Effector CD4-positive, alpha-beta T cell (primary cell): ENCODE data around the gene ANKRD9.

Experiments
- DNase-seq: peaks from one replicate; pipeline ENCODE4 v3.0.0-alpha.2; 2020

Gene ANKRD9

DNA sequence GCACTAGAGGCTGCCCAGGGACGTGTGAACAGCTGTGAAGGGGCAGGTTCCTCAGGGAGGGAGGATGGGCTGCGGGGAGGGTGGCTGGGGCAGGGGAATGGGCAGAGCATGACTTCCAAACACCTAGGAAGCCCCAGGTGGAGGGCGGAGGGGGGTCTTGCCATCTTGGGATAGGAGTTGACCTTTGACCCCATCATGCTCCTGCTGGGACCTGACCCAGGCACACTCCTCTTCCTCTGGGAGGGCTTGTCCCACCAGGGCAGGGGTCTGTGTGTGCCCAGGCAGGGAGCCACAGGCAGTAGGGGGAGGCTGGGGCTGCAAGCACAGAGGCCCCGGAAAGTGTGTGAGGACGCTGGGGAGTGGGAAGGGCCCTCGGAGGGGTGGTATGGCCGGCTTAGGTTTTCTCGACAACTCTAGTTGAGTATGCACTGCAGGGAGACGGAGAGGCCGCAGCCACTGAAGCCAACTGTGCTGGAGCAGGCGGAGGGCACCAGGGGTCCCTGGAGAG lies 3.3 kb upstream of the ANKRD9 start:
- no peak for DNase-seq

DNA sequence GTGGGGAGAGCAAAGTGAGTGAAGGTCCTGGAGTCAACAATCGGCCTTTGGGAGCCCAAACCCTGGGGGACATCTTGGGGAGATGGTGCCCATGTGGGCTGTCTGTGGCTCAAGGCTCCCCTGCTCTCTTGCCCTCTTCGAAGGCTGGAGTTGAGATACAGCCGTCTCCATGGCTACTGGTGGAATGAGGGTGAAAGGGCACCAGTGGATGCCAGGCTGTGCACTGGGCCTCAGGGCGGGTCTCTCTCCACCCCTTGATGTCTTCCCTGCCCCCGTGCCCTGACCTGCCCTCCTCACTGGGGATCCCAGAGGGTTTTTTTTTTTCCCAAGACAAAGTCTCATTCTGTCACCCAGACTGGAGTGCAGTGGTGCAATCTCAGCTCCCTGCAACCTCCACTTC lies 2.0 kb upstream of the ANKRD9 start:
- no peak for DNase-seq

DNA sequence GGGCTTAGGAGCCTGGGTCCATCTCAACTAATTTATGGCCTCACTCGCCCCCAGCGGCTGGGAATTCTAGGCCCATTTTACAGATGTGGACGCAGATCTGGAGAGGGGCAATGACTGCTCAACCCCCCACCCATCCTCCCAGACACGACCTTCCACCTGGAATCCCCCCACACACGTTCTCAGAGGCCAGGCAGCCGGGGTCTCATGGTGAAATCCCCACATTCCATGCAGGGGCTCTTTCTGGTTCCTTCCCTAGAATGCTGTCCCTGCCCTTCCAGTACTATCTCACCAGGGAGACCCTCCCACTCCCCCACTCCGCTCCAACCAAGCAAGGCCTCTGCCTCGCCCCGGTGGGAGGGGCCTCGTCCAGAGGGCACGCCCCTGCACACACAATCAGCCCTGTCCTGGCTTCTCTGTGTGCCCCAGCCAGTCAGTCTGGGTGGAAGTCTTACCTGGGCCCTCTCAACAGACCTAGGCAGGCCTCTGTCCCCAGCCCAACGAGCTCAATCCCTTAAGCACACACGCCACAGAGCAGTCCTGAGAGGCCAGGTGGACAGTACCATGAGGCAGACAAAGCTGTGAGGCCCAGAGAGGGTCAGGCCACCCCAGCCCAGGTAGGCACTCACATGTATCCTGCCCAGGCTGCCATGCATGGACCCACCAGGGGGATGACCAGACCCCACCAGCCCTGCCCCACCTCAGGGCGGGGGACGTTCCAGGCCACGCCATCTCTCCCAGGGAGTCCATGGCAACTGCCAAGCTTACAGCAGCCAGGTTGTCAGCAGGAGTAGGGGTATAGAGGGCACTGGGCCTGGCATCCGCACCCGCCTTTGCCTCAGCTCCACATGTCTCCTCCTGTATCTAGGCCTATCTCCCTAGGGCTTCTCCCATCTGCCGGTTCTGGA lies 1.3 kb upstream of the ANKRD9 start:
- no peak for DNase-seq

DNA sequence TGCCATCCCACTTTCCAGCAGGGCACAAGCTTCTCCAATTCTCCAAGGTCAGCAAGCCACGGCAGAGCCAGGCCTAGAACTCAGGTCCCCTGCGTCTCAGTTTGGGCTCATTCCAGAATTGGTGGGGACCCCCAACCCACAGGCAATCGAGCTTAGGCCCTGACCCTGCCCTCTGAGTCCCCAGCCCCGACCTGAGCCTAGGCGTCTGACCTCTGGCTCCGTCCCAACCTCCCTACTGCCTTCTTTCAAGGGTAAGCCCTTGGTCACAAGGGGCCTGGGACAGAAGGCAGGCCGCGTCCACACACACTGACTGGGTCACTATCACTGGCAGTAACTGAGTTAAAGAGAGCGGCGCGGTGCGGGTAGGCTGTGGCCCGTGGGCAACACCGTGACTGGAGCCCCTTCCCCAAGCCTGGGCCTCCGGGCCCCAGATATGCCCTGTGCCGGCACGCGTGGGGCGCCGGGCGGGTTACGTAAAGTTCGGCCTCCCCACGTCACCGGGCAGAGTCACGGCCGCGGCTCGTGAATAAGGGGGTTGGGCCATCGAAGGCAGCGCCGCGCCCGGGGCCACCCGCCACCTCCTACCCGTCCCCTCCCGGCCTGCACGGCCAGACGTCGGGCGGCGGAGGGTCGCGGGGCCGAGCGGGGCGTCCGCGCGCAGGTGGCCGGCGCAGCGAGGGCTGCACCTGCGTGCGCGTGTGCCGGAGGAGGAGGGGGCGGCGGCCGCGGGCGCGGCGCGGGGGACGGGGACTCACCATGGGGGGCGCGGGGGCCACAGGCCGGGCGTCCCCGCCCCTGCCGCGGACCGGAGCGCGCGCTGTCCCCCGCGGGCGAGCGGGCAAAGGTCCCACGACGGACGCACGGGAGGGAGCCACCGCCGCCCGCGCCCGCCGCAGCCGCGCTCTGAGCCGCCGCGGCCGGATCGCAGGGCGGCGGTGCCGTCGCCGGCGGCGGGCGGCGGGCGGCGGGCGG lies 516 bp downstream of the ANKRD9 start:
- peak; percentile 25 for DNase-seq

DNA sequence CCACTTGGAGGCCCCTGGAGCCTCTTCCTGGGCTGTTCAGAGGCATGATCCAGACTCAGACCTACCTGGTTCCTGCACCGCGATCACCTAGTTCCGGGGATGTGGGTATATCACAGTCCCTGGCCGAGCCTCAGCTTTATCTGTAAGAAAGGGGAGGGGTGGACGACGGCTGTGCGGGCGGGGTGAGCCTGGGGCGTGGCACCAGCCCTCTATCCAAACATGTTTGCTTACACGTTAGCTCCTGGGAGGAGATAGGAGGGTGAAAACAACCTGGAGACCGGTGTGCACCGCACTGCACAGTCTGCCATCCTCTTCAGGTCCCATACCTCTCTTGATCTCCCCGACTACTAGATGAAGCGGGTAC lies 1.2 kb downstream of the ANKRD9 start:
- DNase-seq: no peak

DNA sequence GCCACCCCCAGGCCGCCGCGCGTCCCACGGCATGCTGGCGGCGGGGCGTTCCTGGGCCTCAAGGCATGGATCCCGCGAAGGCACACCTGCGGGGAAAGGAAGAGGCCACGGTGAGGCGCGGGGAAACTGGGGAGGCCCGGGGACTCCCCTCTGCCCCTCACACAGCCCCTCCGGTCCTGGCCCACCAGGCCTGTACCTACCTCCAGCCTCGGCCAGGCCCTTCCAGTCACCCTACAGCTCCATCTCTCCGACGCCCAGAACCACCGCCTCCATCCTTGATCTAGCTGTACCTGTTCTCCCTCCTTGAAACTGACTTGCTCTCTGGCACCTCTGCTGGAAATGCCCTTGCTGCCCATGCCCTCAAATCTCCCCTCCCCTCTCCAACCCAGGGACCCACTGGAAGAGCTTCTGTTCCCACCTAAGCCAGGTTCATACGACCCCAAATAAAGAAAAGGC lies 1.7 kb downstream of the ANKRD9 start:
- no peak for DNase-seq

DNA sequence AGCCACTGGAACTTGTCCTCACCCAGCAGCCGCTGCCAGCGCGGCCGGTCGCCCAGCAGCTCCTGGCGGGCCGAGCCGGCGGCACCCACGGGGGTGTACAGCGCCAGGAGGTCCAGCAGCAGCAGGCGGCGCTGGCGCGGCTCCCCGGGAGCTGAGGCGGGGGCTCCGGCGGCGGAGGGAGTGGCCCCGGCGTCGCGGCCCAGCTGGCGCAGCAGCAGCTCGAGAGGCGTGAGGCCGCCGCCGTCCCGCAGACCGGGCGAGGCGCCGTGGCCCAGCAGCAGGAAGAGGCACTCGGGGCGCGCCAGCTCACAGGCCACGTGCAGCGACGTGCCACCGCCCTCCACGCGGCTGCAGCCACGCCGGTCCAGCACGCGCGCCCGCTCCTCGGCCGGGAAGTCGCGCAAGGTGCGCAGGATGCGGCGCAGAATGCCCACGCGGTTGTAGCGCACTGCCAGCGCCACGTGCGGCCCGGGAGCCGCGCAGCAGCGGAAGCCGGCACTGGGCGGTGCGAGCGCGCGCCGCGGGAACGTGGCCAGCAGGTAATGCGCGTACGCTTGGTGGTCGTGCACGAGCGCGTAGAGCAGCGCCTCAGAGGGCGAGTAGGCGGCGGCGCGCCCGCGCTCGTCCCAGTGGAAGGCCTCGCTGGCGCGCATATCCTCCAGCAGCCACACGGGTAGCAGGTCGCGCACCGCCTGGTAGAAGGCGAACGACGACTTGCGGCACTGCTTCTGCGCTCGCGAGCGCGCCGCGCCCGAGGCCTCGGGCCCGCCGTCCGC lies 2.3 kb downstream of the ANKRD9 start:
- no peak for DNase-seq

DNA sequence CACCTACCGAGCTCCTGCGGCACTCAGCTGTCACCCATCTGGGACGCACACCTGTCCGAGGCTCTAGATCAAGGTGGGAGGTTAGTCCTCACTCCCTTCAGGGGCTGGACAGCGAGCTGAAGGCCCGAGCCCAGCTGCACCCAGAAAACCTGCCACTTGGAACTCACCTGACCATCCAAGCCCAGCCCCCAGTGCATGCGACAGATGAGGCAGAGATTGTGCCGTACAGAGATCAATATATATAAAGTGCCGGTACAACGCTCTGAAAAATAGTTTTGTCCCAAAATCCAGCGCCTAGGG lies 3.0 kb downstream of the ANKRD9 start:
- no peak for DNase-seq

DNA sequence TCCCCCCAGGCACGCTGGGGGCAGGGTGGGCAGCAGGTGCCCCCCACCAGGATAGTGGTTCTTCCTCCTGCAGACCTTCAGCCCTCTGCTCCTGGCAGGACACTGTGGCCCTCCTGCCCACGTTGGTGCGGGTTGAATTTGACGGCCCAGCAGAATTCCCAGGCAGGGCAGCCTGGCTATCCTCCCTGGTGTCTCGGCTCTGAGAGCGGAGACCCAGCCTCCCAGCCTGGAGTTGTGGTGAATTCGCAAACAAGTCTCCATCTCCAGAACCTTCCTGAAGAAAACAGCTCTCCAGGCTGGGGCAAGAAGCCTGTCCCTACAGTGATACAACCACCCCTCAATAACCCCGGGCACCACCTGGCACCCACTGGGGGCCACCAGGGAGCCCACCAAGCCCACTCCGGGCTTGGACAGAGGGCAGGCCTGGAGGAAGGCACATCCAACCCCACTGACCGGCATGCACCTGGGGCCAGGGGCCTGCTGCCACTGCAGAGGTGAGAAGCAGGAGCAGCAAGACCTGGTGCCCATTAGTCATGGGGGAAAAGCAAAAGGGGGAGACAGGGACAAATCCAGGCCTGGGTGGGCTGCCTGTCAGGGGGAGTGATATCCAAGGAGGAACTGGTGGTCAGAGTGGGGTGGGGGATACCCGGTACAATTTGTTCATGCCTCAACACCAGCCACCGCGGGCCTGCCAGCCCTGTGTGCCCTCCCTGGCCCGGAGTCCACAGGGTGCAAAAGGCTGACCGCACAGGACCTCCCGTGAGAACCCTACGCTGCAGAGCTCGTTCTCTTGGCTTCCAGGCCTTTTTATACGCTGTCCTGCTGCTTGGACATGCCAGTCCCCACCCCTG lies 3.6 kb downstream of the ANKRD9 start:
- DNase-seq: no peak

DNA sequence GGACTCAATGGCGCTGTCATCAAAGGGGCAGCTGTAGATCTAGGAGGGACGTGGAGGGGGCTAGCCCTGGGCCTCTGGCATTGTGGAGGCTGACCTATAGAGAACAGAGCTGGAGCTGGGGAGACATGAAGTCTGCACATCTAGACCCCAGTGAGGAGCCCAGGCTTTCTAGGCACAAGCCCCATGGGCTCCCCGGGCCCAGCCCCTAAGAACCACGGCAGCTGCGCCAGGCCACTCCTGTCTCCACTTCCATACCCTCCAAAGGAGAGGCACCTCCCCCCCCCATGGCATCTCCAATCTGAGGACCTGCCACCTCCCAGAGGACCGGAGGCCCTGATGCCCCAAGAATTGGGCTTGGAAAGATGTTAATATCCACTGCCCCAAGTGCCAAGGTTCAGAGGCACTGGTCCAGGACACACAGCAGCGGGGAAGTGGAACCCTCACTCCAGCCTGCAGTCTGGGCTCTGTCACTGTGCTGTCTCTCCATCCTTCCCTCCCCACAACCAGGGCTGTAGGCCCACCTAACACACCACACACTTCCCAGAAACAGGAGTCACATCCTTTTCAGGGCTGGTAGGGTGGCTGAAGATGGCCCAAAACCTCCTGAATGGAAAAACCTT lies 4.5 kb downstream of the ANKRD9 start:
- DNase-seq: no peak

DNA sequence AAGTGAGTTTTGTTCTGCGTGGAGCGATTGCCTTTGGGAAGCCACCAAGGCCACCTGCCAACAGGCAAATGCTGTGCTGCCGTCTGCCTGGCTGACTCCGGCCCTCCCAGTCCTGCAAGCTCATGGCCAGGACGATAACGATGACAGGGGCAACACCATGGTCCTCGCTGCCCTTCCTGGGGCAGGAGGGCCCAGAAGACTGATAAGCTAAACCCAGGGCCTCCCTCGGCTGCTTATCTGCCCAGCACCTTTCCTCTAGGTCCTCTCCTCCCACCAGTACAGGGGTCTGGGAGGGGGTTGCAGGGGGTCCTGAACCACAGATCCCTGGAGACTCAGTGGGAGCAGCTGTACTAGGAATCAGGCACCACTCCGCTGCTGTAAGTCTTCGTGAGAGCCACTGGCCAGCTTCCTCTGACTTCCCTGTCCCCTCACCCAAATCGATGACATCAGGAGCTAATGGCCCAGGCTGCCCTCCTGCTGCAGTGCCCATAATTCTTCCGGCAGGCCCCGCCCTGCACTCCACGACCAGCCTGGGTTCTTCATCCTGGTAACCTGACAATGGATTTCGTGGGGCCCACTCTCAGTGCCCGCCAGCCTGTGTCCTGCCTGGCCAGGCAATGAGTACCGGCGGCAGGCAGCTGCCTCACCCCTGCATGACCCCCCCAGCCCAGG lies 5.1 kb downstream of the ANKRD9 start:
- no peak for DNase-seq

DNA sequence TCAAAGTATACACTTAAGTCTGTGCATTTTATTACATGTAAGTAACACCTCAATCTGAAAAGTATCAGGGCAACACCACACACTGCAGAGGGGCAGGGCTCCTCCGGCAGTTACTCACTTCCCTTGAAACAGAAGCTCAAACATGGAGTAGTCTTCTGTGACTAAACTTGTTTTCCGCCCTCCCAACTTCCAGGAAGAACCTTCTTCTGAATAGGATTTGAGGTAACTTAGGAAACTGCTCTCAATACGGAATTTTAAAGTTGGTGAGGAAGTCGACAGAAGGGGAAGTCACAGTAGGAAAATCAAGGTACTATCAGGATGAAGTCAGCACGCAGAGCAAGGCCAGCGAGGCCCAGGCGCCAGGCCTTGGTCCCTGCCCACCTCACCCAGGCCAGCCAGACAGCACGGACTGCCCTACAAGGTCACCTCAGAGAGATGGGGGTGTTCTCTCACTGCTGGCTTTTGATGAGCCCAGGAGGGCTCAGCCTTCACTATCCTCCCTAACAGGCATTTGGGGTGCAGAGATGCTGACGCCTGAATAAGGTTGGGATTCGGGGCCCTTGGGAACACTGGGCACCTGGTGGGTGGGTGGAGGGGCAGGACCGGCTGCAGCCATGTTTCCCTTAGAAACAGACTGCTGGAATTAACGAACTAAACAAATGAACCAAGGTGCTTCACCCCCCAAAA lies 5.8 kb downstream of the ANKRD9 start:
- DNase-seq: no peak

DNA sequence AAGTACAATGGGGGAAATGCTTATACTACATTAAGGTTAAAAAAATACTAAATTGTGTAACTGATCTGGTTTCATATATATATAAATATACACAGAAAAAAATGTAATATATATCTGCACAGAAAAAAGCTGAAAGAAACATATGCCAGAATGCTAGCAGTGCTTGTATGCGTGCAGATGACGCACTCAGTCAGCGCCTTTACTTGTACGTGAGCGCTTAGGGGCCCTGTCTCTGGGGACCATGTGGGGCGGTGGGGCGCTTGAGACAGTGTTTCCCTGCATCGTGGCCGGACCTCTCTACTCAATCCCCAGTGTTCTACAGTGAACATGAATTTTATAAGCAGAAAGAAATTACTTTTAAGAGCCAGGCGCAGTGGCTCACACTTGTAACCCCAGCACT lies 7.0 kb downstream of the ANKRD9 start:
- DNase-seq: no peak

DNA sequence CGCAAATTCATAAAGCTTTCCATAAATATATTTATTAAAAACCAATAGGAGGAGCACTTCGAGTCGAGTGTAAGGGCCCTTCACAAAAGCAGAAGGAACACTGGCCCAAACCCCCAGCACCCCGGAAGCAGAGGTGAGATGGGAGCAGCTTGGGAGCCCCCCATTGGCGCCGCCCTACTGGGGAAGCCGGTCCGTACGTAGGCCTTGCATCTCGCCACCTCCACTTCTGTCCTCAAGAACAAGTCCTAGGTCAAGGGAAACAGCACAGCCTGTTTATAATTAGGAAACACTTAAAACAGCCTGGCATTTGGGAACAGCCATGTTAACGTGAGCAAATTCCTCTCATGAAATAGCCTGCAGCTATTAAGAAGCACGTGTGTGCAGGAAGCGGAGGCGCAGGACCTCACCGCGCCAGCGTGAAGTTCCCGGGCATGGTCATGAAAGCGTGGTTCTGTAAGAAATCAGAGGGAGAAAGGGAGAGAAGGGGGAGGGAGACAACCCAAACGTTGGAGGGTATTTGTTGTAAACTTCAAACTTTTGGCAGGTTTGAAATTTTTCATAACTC lies 7.7 kb downstream of the ANKRD9 start:
- no peak for DNase-seq

DNA sequence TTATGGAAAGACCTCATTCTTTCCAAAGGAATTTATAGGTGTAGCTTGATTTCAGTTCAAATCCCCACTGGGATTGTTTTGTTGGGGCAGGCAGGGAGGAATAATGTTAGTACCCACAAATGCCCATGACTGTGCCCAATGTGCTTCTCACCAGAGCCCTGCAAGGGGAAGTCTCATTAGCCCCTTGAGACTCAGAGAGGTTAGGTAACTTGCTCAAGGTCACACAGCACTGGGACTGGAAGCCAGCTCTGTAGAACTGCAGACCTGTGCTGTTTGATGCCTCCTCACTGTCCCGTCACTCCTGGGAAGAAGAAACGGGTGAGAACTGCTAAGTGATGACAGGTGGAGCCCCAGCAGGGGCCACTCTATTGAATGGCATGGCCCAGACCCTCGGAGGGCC lies 8.9 kb downstream of the ANKRD9 start:
- DNase-seq: no peak

DNA sequence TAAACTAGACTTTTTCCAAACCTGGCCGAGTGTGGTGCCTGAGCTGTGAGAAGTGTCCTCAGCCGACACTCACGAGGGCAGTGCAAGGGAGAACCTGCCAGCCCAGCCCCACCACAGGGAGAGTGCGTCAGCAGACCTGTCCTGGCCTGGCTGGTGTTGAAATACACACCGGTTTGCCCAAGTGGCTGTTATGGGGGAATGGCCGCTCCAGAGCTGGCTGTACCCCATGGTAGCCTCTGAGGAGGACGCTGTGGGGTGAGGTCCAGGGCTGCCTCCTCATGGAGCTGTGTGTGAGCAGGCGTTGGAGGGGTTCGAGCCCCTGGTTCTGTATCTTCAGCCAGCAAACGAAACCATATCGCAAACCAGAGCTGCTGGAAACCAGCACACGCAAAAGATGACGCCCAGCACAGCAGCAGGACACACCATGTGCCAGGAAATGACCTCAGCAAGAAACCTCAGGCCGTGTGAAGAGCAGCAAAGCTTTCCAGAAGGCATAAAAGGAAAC lies 9.4 kb downstream of the ANKRD9 start:
- DNase-seq: no peak

DNA sequence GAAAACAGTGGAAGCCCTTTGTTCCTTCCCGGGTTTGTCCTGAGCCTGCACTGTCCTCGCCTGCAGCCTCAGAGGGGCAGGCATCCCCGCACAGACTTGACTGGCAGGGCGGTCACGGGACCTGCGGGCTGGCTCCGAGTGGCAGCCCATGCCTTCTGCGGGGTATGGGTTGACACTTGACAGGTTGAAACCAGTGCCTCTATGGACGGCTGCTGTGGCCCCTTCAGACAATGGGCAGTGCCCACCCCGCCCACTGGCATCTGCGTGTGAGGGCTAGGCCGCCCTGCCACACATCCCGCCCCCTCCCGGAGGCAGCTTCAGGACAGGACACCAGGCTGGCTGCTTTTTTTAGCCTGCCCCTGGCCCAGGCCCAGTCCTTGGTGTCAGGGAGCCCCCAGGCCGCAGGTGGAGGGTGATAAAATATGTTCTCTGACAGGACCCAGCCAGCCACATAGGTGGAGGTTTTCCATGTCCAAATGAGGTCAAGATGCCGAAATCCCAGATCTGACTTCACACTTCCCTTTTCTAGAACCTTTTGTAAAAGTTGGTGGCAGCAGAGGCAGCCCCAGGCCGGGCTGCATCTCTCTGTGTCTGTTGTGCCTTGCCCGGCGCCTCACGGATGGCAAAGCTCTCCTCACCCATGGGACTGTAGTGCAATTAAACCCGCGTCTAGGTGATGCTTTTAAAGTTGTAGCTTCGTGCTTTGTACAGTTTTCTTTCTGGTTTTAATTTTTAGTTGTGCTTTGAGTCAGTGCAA lies 10.0 kb downstream of the ANKRD9 start:
- no peak for DNase-seq

DNA sequence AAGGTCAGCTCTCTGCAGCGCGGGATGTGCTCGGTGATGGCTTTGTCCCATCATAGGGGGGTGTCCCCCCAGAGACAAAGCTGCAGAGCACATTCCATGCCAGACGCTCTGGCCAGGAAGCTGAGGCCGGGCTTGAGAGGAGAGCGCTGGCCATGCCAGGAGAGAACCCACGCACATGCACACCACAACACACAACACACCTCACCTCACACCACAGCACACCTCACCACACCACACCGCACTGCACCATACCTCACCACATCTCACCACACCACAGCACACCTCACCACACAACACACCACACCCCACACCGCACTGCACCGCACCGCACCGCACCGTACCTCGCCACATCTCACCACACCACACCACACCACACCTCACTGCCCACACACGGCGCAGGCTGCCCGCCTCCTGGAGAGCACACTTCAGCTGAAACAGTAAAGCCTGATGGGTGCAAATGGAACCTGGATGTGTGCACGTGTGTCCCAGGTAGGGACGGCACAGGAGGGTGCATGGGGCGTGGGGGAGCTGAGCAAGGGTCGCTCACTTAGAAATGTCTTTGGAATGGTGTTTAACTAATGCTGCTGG lies 10.8 kb downstream of the ANKRD9 start:
- no peak for DNase-seq
